Measurements from ENCODE around the gene LRRC42.

GRCh38 chr1:53909946-53910345, 36.2 kb upstream of the LRRC42 start:
- TF ChIP-seq CTCF (IDR thresholded peaks at IDR 0.05) (no peak), E2F1 (CRISPR knock-in tag; IDR thresholded peaks at IDR 0.05) (no peak), NR3C1 (CRISPR knock-in tag; conservative IDR thresholded peaks at IDR 0.05; ENCODE audit: low read depth) (no peak), STAT6 (CRISPR knock-in tag; conservative IDR thresholded peaks at IDR 0.05; ENCODE audit: low read depth) (no peak), ZNF121 (CRISPR knock-in tag; IDR thresholded peaks at IDR 0.05) (no peak), NR1H2 (CRISPR knock-in tag; IDR thresholded peaks at IDR 0.05) (no peak), HMGXB4 (CRISPR knock-in tag; IDR thresholded peaks at IDR 0.05) (no peak), E2F5 (CRISPR knock-in tag; IDR thresholded peaks at IDR 0.05) (no peak), ZBTB21 (CRISPR knock-in tag; IDR thresholded peaks at IDR 0.05; ENCODE audit: borderline replicate concordance) (no peak), TEAD1 (CRISPR knock-in tag; IDR thresholded peaks at IDR 0.05) (no peak)
